K562 (cell line): ENCODE results near the gene COL5A1. TPM values are rescaled to one million over a fixed set of nuclear protein-coding genes. Genes with fewer than 3 reads are reported as not detected.

Experiments used
- ATAC-seq: fragments of 200-7000 bp; cut with Tn5 transposase; 3 replicates; pipeline ENCODE4 v1.9.1; 2020; ENCODE audit warnings: moderate library complexity
- BruUV-seq: library from RNA; stranded (reverse); fragments of 400-500 nt; replicated peaks from 2 replicates; lab custom pipeline; 2021; lab: Mats Ljungman, UMichigan
- CTCF ChIA-PET: fragments of 300-600 bp; formaldehyde crosslinking; extraction: SDS; loops from one replicate; lab custom pipeline; 2021; ENCODE audit warnings: low intra/inter-chr PET ratio; lab: Yijun Ruan, JAX
- POLR2A ChIA-PET: fragments of 300-600, 350-650 bp; sonication (Branson Sonifier 250); formaldehyde crosslinking; extraction: SDS; loops from one replicate; lab custom pipeline; 2021; ENCODE audit warnings: antibody characterized with exemption, inconsistent platforms; lab: Yijun Ruan, JAX
- DNase-seq, 4 experiments: peaks; one replicate each; pipeline versions ENCODE4 v3.0.0 to v3.0.0-alpha.2; 2011 to 2018; ENCODE audit warnings: low spot score in 3 of 4, mixed read lengths in 3 of 4; ENCODE audit errors: extremely low read depth in 1 of 4
- FAIRE-seq: peaks from 2 replicates; lab custom pipeline; 2011; peaks lifted over from hg19 to GRCh38; lab: Jason Lieb, UNC
- H2AFZ ChIP-seq: 2 replicates; pipeline ENCODE4 v1.6.0; 2011; ENCODE audit warnings: low read depth, low read length, control low read depth, inconsistent platforms
- H3K27ac ChIP-seq: fragments of 200-600 bp; 3 replicates; pipeline ENCODE4 v1.8.0; 2011; ENCODE audit warnings: low read depth, mild to moderate bottlenecking, control low read depth, inconsistent platforms, low read length, moderate library complexity, mixed read lengths; ENCODE audit errors: extremely low read depth
- H3K27me3 ChIP-seq, 2 experiments: fragments of 300-600 bp in 1 of 2; 2 replicates in 1 of 2; 3 replicates in 1 of 2; pipeline versions ENCODE4 v1.6.0 to v1.8.0; 2011; ENCODE audit warnings: inconsistent platforms in 2 of 2, low read length in 2 of 2, mild to moderate bottlenecking in 1 of 2, mixed read lengths in 1 of 2, moderate library complexity in 1 of 2; ENCODE audit not compliant: control insufficient read depth in 2 of 2, insufficient read depth in 2 of 2
- H3K36me3 ChIP-seq: fragments of 300-600 bp; 3 replicates; pipeline ENCODE4 v1.8.0; 2011; ENCODE audit warnings: mild to moderate bottlenecking, low read length, inconsistent platforms; ENCODE audit not compliant: control insufficient read depth, insufficient read depth
- H3K4me1 ChIP-seq, 2 experiments: fragments of 200-600 bp in 1 of 2; replicated peaks in 1 of 2; 2 replicates in 1 of 2; 3 replicates in 1 of 2; pipeline versions ENCODE4 v1.5.1 to v1.8.0; 2011; ENCODE audit warnings: inconsistent platforms in 2 of 2, low read length in 2 of 2, mild to moderate bottlenecking in 1 of 2, mixed read lengths in 1 of 2, moderate library complexity in 1 of 2; ENCODE audit not compliant: control insufficient read depth in 2 of 2, insufficient read depth in 2 of 2
- H3K4me2 ChIP-seq: 2 replicates; pipeline ENCODE4 v1.6.1; 2011; ENCODE audit warnings: low read length, control low read depth, inconsistent platforms, mixed read lengths; ENCODE audit not compliant: insufficient read depth
- H3K4me3 ChIP-seq: fragments of 200-600 bp; sonication (generic), shearing (Covaris generic); 2 replicates; pipeline ENCODE4 v1.5.1; 2016; ENCODE audit warnings: control low read depth, inconsistent platforms
- H3K79me2 ChIP-seq: fragments of 200-600 bp; 3 replicates; pipeline ENCODE4 v1.8.0; 2011; ENCODE audit warnings: low read length, inconsistent platforms; ENCODE audit not compliant: control insufficient read depth, insufficient read depth
- H3K9ac ChIP-seq, 2 experiments: 2 replicates each; pipeline versions ENCODE4 v1.6.0 to v1.6.1; 2011; ENCODE audit warnings: low read depth in 2 of 2, low read length in 2 of 2, control low read depth in 1 of 2, inconsistent platforms in 1 of 2, mild to moderate bottlenecking in 1 of 2, mixed read lengths in 1 of 2; ENCODE audit not compliant: insufficient read depth in 1 of 2
- H3K9me1 ChIP-seq: one replicate; pipeline ENCODE4 v1.6.0; 2011; ENCODE audit warnings: inconsistent platforms, mild to moderate bottlenecking, low read length, moderate library complexity; ENCODE audit not compliant: control insufficient read depth, insufficient read depth
- H3K9me3 ChIP-seq: replicated peaks from 2 replicates; pipeline ENCODE4 v1.5.1; 2011; ENCODE audit warnings: low read depth, low read length, inconsistent platforms; ENCODE audit not compliant: control insufficient read depth, insufficient read depth
- H4K20me1 ChIP-seq: replicated peaks from 2 replicates; pipeline ENCODE4 v1.6.1; 2011; ENCODE audit warnings: low read length, inconsistent platforms, mixed read lengths; ENCODE audit not compliant: control insufficient read depth, insufficient read depth
- CTCF ChIP-seq, 3 experiments: IDR thresholded peaks in 2 of 3; conservative IDR thresholded peaks in 1 of 3; 2 replicates each; pipeline ENCODE4 v1.5.1; 2011 to 2012; ENCODE audit warnings: low read length in 3 of 3, mild to moderate bottlenecking in 3 of 3, control low read depth in 2 of 3, improper control_type of control experiment in 1 of 3, inconsistent platforms in 1 of 3, low read depth in 1 of 3, mixed read lengths in 1 of 3, moderate library complexity in 1 of 3; ENCODE audit not compliant: insufficient read depth in 2 of 3
- E2F1 ChIP-seq: sonication (generic); formaldehyde crosslinking; IDR thresholded peaks from 2 replicates; pipeline ENCODE4 v1.8.1; 2023; ENCODE audit warnings: mild to moderate bottlenecking, missing genetic modification reagents, moderate library complexity
- FOXA1 ChIP-seq: fragments of 450-650 bp; IDR thresholded peaks from 2 replicates; pipeline ENCODE4 v1.6.1; 2016; ENCODE audit warnings: mild to moderate bottlenecking, borderline replicate concordance
- HDAC3 ChIP-seq: fragments of 450-650 bp; IDR thresholded peaks from 2 replicates; pipeline ENCODE4 v1.6.1; 2018; ENCODE audit warnings: borderline replicate concordance, mild to moderate bottlenecking, moderate library complexity; ENCODE audit not compliant: partially characterized antibody
- PTTG1 ChIP-seq: fragments of 450-650 bp; IDR thresholded peaks from 2 replicates; pipeline ENCODE4 v1.6.1; 2016; ENCODE audit warnings: low read depth, mild to moderate bottlenecking, missing genetic modification characterization, missing compliant biosample characterization
- RAD21 ChIP-seq, 2 experiments: fragments of 250-450 bp in 1 of 2; fragments of 450-650 bp in 1 of 2; sonication (Bioruptor Pico) in 1 of 2; formaldehyde crosslinking in 1 of 2; IDR thresholded peaks in 1 of 2; conservative IDR thresholded peaks in 1 of 2; 2 replicates each; pipeline versions ENCODE4 v1.4.0 to v1.8.0; 2020 to 2022; ENCODE audit warnings: mild to moderate bottlenecking in 2 of 2, moderate library complexity in 1 of 2
- SMARCA5 ChIP-seq: fragments of 450-650 bp; IDR thresholded peaks from 2 replicates; pipeline ENCODE4 v1.6.1; 2016
- SMC3 ChIP-seq: conservative IDR thresholded peaks from 2 replicates; pipeline ENCODE4 v1.6.1; 2011; ENCODE audit warnings: low read depth, low read length, improper control_type of control experiment; ENCODE audit not compliant: insufficient read depth
- ZFP1 ChIP-seq: fragments of 450-650 bp; formaldehyde crosslinking; IDR thresholded peaks from 2 replicates; pipeline ENCODE4 v1.4.0; 2020; ENCODE audit warnings: mild to moderate bottlenecking, mixed read lengths
- ZNF263 ChIP-seq: sonication (generic); formaldehyde crosslinking; IDR thresholded peaks from 2 replicates; pipeline ENCODE4 v1.8.0; 2022; ENCODE audit warnings: mild to moderate bottlenecking, missing genetic modification reagents, borderline replicate concordance
- ZNF41 ChIP-seq: fragments of 250-450 bp; sonication (Bioruptor Pico); conservative IDR thresholded peaks from 2 replicates; pipeline ENCODE4 v1.4.0; 2020; ENCODE audit warnings: mild to moderate bottlenecking
- WGBS: fragments of 100-300 bp; shearing (Covaris generic); methylation state at CpG from one replicate; pipeline ENCODE4 v1.1.6; 2016; ENCODE audit warnings: low coverage, mixed read lengths; ENCODE audit not compliant: insufficient coverage; ENCODE audit errors: missing lambda C conversion rate; 5-methylcytosine and 5-hydroxymethylcytosine counted together
- in situ Hi-C: fragments of 300-500 bp; cut with MboI; formaldehyde crosslinking; loops from 4 replicates; pipeline ENCODE4 v1.15.0; 2018; ENCODE audit warnings: inconsistent platforms, mixed read lengths
- intact Hi-C: fragments of 100-400 bp; cut with micrococcal nuclease; formaldehyde crosslinking; loops from 2 replicates; pipeline ENCODE4 v1.14.2; 2022
- polyA plus RNA-seq, 8 experiments: library from polyadenylated mRNA; depleted of rRNA in 4 of 8; stranded (reverse) in 5 of 8; unstranded in 3 of 8; fragments of >200 nt; fragmentation: Nextera tagmentation in 2 of 8; fragmentation: Illumina TruSeq in 1 of 8; extraction: Ambion mirVana in 2 of 8; extraction: Trizol in 1 of 8; gene quantifications; 2 replicates each; pipeline versions ENCODE4 v1.2.1 to v1.2.3, GENCODE V29; 2011 to 2014; ENCODE audit warnings: inconsistent platforms in 1 of 8, missing spikeins in 1 of 8
- total RNA-seq, 7 experiments: library from RNA; depleted of rRNA in 6 of 7; stranded (reverse); fragments of >200 nt in 6 of 7; fragmentation: Illumina TruSeq in 2 of 7; extraction: Trizol in 2 of 7; gene quantifications; 2 replicates each; pipeline versions ENCODE4 v1.2.1 to v1.2.3, GENCODE V29; 2011 to 2021; ENCODE audit warnings: low replicate concordance in 1 of 7
- TF ChIP-seq, protein P1 (sequence below): sonication (generic); formaldehyde crosslinking; IDR thresholded peaks from 2 replicates; pipeline ENCODE4 v1.8.0; 2022; ENCODE audit warnings: mild to moderate bottlenecking, missing genetic modification reagents
- TF ChIP-seq, protein P2 (sequence below), 2 experiments: fragments of 450-650 bp in 1 of 2; sonication (generic) in 1 of 2; formaldehyde crosslinking in 1 of 2; IDR thresholded peaks in 1 of 2; conservative IDR thresholded peaks in 1 of 2; 2 replicates each; pipeline versions ENCODE4 v1.6.1 to v1.8.1; 2016 to 2023; ENCODE audit warnings: mild to moderate bottlenecking in 2 of 2, moderate library complexity in 2 of 2, inconsistent platforms in 1 of 2, missing genetic modification reagents in 1 of 2

The COL5A1 gene
- total and polyA plus RNA-seq, 9 of the 15 experiments (the other 6 are each of a cell fraction or from before 2014, with no cell fraction given): under 0.01 to 0.13 (median 0.04) TPM; not detected in 6

GRCh38 chr9:134778156-134778555, 136.6 kb downstream of the COL5A1 start (continued):
- TF ChIP-seq SMARCA5 (no peak), HDAC3 (no peak), ZNF41 (CRISPR knock-in tag) (no peak)
- TF ChIP-seq, protein P1, sequence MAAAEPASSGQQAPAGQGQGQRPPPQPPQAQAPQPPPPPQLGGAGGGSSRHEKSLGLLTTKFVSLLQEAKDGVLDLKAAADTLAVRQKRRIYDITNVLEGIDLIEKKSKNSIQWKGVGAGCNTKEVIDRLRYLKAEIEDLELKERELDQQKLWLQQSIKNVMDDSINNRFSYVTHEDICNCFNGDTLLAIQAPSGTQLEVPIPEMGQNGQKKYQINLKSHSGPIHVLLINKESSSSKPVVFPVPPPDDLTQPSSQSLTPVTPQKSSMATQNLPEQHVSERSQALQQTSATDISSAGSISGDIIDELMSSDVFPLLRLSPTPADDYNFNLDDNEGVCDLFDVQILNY (CRISPR knock-in tag): no peak
- TF ChIP-seq, protein P2, sequence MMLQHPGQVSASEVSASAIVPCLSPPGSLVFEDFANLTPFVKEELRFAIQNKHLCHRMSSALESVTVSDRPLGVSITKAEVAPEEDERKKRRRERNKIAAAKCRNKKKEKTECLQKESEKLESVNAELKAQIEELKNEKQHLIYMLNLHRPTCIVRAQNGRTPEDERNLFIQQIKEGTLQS (IDR thresholded peaks at IDR 0.05): no peak
- TF ChIP-seq, protein P2 (CRISPR knock-in tag; conservative IDR thresholded peaks at IDR 0.05): no peak

GRCh38 chr9:134778841-134779411, 137.3 kb downstream of the COL5A1 start:
- ChIA-PET CTCF (no interaction called here), POLR2A (interaction anchor here (0.6 kb wide), 1 partner anchor 48 kb away, joined by 3 read pairs; no protein-coding TSS in a partner anchor)
- 3% methylated on average over 10 of the region's 17 CpGs for WGBS
- Histone ChIP-seq H3K4me1 (peaks cover 0 to 3% of the 10 kb centered on the region in 2 experiments; a peak in 1 of 5 replicates), H3K79me2 (no peaks in the 10 kb centered on the region), H3K36me3 (no peaks in the 10 kb centered on the region), H3K9me3 (no peaks in the 10 kb centered on the region; the same call in 1 of the 2 replicates), H3K4me2 (no peak overlapping the region), H3K4me3 (no peak overlapping the region), H3K27me3 (peaks cover 18 to 93% of the 10 kb centered on the region in 2 experiments), H4K20me1 (peaks cover 16% of the 10 kb centered on the region), H3K9me1 (no peaks in the 10 kb centered on the region), H3K9ac (no peak overlapping the region), H3K27ac (no peak overlapping the region), H2AFZ (no peak overlapping the region)
- intact Hi-C loops: no loop called here
- peak; percentile 96 for ATAC-seq
- in situ Hi-C loops: no loop called here
- no TSS peak for BruUV-seq
- peak; percentile 6 for FAIRE-seq
- peak; percentile 57 to 75 (median 66) for DNase-seq
- TF ChIP-seq CTCF (IDR thresholded peaks at IDR 0.05 in 2 of 3, conservative IDR thresholded peaks at IDR 0.05 in 1 of 3; ENCODE audit: insufficient read depth in 2 of 3, low read depth in 1 of 3, low read length in 3 of 3) (peak; percentile 67 to 72 (median 70)), E2F1 (CRISPR knock-in tag) (no peak), ZFP1 (CRISPR knock-in tag) (no peak), PTTG1 (tag) (no peak), RAD21 (CRISPR knock-in tag; conservative IDR thresholded peaks at IDR 0.05 in 1 of 2, IDR thresholded peaks at IDR 0.05 in 1 of 2) (peak in 1 of 2 experiments; percentile 57; a peak in 2 of 4 replicates), FOXA1 (no peak), ZNF263 (CRISPR knock-in tag) (no peak), SMC3 (peak; percentile 54)
